K562 (cell line): ENCODE data around the gene MDP1. TPM values are rescaled to one million over a fixed set of nuclear protein-coding genes. Genes with fewer than 3 reads are reported as not detected.

Experiments
- ATAC-seq: fragments of 200-7000 bp; cut with Tn5 transposase; 3 replicates; pipeline ENCODE4 v1.9.1; 2020; ENCODE audit warnings: moderate library complexity
- BruUV-seq: library from RNA; stranded (reverse); fragments of 400-500 nt; replicated peaks from 2 replicates; lab custom pipeline; 2021; lab: Mats Ljungman, UMichigan
- CTCF ChIA-PET: fragments of 300-600 bp; formaldehyde crosslinking; extraction: SDS; loops from one replicate; lab custom pipeline; 2021; ENCODE audit warnings: low intra/inter-chr PET ratio; lab: Yijun Ruan, JAX
- POLR2A ChIA-PET: fragments of 300-600, 350-650 bp; sonication (Branson Sonifier 250); formaldehyde crosslinking; extraction: SDS; loops from one replicate; lab custom pipeline; 2021; ENCODE audit warnings: antibody characterized with exemption, inconsistent platforms; lab: Yijun Ruan, JAX
- DNase-seq, 4 experiments: peaks; one replicate each; pipeline versions ENCODE4 v3.0.0 to v3.0.0-alpha.2; 2011 to 2018; ENCODE audit warnings: low spot score in 3 of 4, mixed read lengths in 3 of 4; ENCODE audit errors: extremely low read depth in 1 of 4
- FAIRE-seq: peaks from 2 replicates; lab custom pipeline; 2011; peaks lifted over from hg19 to GRCh38; lab: Jason Lieb, UNC
- H2AFZ ChIP-seq: 2 replicates; pipeline ENCODE4 v1.6.0; 2011; ENCODE audit warnings: low read depth, low read length, control low read depth, inconsistent platforms
- H3K27ac ChIP-seq: fragments of 200-600 bp; 3 replicates; pipeline ENCODE4 v1.8.0; 2011; ENCODE audit warnings: low read depth, mild to moderate bottlenecking, control low read depth, inconsistent platforms, low read length, moderate library complexity, mixed read lengths; ENCODE audit errors: extremely low read depth
- H3K27me3 ChIP-seq, 2 experiments: fragments of 300-600 bp in 1 of 2; 2 replicates in 1 of 2; 3 replicates in 1 of 2; pipeline versions ENCODE4 v1.6.0 to v1.8.0; 2011; ENCODE audit warnings: inconsistent platforms in 2 of 2, low read length in 2 of 2, mild to moderate bottlenecking in 1 of 2, mixed read lengths in 1 of 2, moderate library complexity in 1 of 2; ENCODE audit not compliant: control insufficient read depth in 2 of 2, insufficient read depth in 2 of 2
- H3K36me3 ChIP-seq: fragments of 300-600 bp; 3 replicates; pipeline ENCODE4 v1.8.0; 2011; ENCODE audit warnings: mild to moderate bottlenecking, low read length, inconsistent platforms; ENCODE audit not compliant: control insufficient read depth, insufficient read depth
- H3K4me1 ChIP-seq, 2 experiments: fragments of 200-600 bp in 1 of 2; replicated peaks in 1 of 2; 2 replicates in 1 of 2; 3 replicates in 1 of 2; pipeline versions ENCODE4 v1.5.1 to v1.8.0; 2011; ENCODE audit warnings: inconsistent platforms in 2 of 2, low read length in 2 of 2, mild to moderate bottlenecking in 1 of 2, mixed read lengths in 1 of 2, moderate library complexity in 1 of 2; ENCODE audit not compliant: control insufficient read depth in 2 of 2, insufficient read depth in 2 of 2
- H3K4me2 ChIP-seq: 2 replicates; pipeline ENCODE4 v1.6.1; 2011; ENCODE audit warnings: low read length, control low read depth, inconsistent platforms, mixed read lengths; ENCODE audit not compliant: insufficient read depth
- H3K4me3 ChIP-seq: fragments of 200-600 bp; sonication (generic), shearing (Covaris generic); 2 replicates; pipeline ENCODE4 v1.5.1; 2016; ENCODE audit warnings: control low read depth, inconsistent platforms
- H3K79me2 ChIP-seq: fragments of 200-600 bp; 3 replicates; pipeline ENCODE4 v1.8.0; 2011; ENCODE audit warnings: low read length, inconsistent platforms; ENCODE audit not compliant: control insufficient read depth, insufficient read depth
- H3K9ac ChIP-seq, 2 experiments: 2 replicates each; pipeline versions ENCODE4 v1.6.0 to v1.6.1; 2011; ENCODE audit warnings: low read depth in 2 of 2, low read length in 2 of 2, control low read depth in 1 of 2, inconsistent platforms in 1 of 2, mild to moderate bottlenecking in 1 of 2, mixed read lengths in 1 of 2; ENCODE audit not compliant: insufficient read depth in 1 of 2
- H3K9me1 ChIP-seq: one replicate; pipeline ENCODE4 v1.6.0; 2011; ENCODE audit warnings: inconsistent platforms, mild to moderate bottlenecking, low read length, moderate library complexity; ENCODE audit not compliant: control insufficient read depth, insufficient read depth
- H3K9me3 ChIP-seq: replicated peaks from 2 replicates; pipeline ENCODE4 v1.5.1; 2011; ENCODE audit warnings: low read depth, low read length, inconsistent platforms; ENCODE audit not compliant: control insufficient read depth, insufficient read depth
- H4K20me1 ChIP-seq: replicated peaks from 2 replicates; pipeline ENCODE4 v1.6.1; 2011; ENCODE audit warnings: low read length, inconsistent platforms, mixed read lengths; ENCODE audit not compliant: control insufficient read depth, insufficient read depth
- CREBBP ChIP-seq: IDR thresholded peaks from one replicate; pipeline ENCODE4 v1.6.1; 2012; ENCODE audit warnings: low read depth, mild to moderate bottlenecking, control low read depth, inconsistent platforms, low read length
- LARP7 ChIP-seq: fragments of 450-650 bp; IDR thresholded peaks from 2 replicates; pipeline ENCODE4 v1.6.1; 2016
- POLR2G ChIP-seq: fragments of 200-400 bp; formaldehyde crosslinking; IDR thresholded peaks from 2 replicates; pipeline ENCODE4 v1.6.1; 2017; ENCODE audit warnings: low read depth, mild to moderate bottlenecking, antibody characterized with exemption, low read length, moderate library complexity
- RBM34 ChIP-seq: fragments of 200-400 bp; formaldehyde crosslinking; IDR thresholded peaks from 2 replicates; pipeline ENCODE4 v1.6.1; 2018; ENCODE audit warnings: low read length, borderline replicate concordance; ENCODE audit not compliant: insufficient read depth
- TCFL5 ChIP-seq: fragments of 250-450 bp; sonication (Bioruptor Pico); conservative IDR thresholded peaks from 2 replicates; pipeline ENCODE4 v1.6.1; 2021; ENCODE audit warnings: mild to moderate bottlenecking, moderate library complexity, matching md5 sums
- ZC3H4 ChIP-seq: sonication (generic); formaldehyde crosslinking; IDR thresholded peaks from 2 replicates; pipeline ENCODE4 v1.9.0; 2021; ENCODE audit warnings: missing genetic modification reagents, borderline replicate concordance
- ZNF174 ChIP-seq: fragments of 250-450 bp; sonication (Bioruptor Pico); IDR thresholded peaks from 2 replicates; pipeline ENCODE4 v1.4.0; 2020; ENCODE audit warnings: mild to moderate bottlenecking
- ZSCAN32 ChIP-seq: fragments of 450-650 bp; formaldehyde crosslinking; IDR thresholded peaks from 2 replicates; pipeline ENCODE4 v1.4.0; 2020; ENCODE audit warnings: mild to moderate bottlenecking, moderate library complexity
- WGBS: fragments of 100-300 bp; shearing (Covaris generic); methylation state at CpG from one replicate; pipeline ENCODE4 v1.1.6; 2016; ENCODE audit warnings: low coverage, mixed read lengths; ENCODE audit not compliant: insufficient coverage; ENCODE audit errors: missing lambda C conversion rate; 5-methylcytosine and 5-hydroxymethylcytosine counted together
- in situ Hi-C: fragments of 300-500 bp; cut with MboI; formaldehyde crosslinking; loops from 4 replicates; pipeline ENCODE4 v1.15.0; 2018; ENCODE audit warnings: inconsistent platforms, mixed read lengths
- intact Hi-C: fragments of 100-400 bp; cut with micrococcal nuclease; formaldehyde crosslinking; loops from 2 replicates; pipeline ENCODE4 v1.14.2; 2022
- polyA plus RNA-seq, 8 experiments: library from polyadenylated mRNA; depleted of rRNA in 4 of 8; stranded (reverse) in 5 of 8; unstranded in 3 of 8; fragments of >200 nt; fragmentation: Nextera tagmentation in 2 of 8; fragmentation: Illumina TruSeq in 1 of 8; extraction: Ambion mirVana in 2 of 8; extraction: Trizol in 1 of 8; gene quantifications; 2 replicates each; pipeline versions ENCODE4 v1.2.1 to v1.2.3, GENCODE V29; 2011 to 2014; ENCODE audit warnings: inconsistent platforms in 1 of 8, missing spikeins in 1 of 8
- total RNA-seq, 7 experiments: library from RNA; depleted of rRNA in 6 of 7; stranded (reverse); fragments of >200 nt in 6 of 7; fragmentation: Illumina TruSeq in 2 of 7; extraction: Trizol in 2 of 7; gene quantifications; 2 replicates each; pipeline versions ENCODE4 v1.2.1 to v1.2.3, GENCODE V29; 2011 to 2021; ENCODE audit warnings: low replicate concordance in 1 of 7

Gene MDP1
- total and polyA plus RNA-seq, 9 of the 15 experiments (the other 6 are each of a cell fraction or from before 2014, with no cell fraction given) = 2.7 to 29.6 (median 11.0) TPM

DNA sequence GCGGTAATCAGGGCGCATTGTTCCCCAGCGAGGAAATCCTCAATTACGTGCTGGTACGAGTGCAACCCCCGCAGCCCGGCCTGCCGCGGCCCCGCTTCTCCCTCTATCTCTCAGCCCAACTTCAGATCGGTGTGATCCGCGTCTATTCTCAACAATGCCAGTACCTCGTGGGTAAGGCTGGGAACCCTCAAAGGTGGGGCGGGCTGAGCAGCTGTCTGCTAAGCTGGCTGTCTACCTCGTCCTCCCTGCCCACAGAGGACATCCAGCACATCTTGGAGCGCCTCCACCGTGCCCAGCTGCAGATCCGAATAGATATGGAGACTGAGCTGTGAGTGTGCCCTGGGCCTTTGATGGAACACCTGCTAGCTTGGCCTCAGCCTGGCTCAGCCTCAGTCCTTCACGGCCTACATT lies 43.0 kb downstream of the MDP1 start:
- Histone ChIP-seq H3K36me3 (no peaks in the 10 kb centered on the region; the same call in 1 of the 3 replicates), H2AFZ (no peak overlapping the region), H3K9me3 (no peaks in the 10 kb centered on the region), H3K27me3 (no peaks in the 10 kb centered on the region), H4K20me1 (no peaks in the 10 kb centered on the region), H3K4me1 (no peaks in the 10 kb centered on the region; a peak in 3 of 5 replicates), H3K79me2 (no peaks in the 10 kb centered on the region), H3K9me1 (no peaks in the 10 kb centered on the region), H3K4me3 (no peak overlapping the region), H3K4me2 (no peak overlapping the region), H3K9ac (no peak overlapping the region), H3K27ac (no peak overlapping the region)
- in situ Hi-C loops = no loop called here
- no peak for TF ChIP-seq ZSCAN32 (CRISPR knock-in tag)
- no peak for TF ChIP-seq ZC3H4 (CRISPR knock-in tag)
- 0 out of 2 replicates have a peak, but pooled peaks have one; percentile 34 for TF ChIP-seq POLR2G
- no peak for TF ChIP-seq ZNF174 (CRISPR knock-in tag)
- TF ChIP-seq CREBBP = no peak
- no peak for TF ChIP-seq TCFL5 (CRISPR knock-in tag)
- no peak for TF ChIP-seq RBM34
- TF ChIP-seq LARP7 = no peak
- ATAC-seq = no peak
- ChIA-PET POLR2A (interaction anchor here (1.1 to 1.3 kb wide), 2 partner anchors 12 to 37 kb away, joined by 3 to 7 read pairs; partner anchors contain the start of genes IRF9 and PSME1), CTCF (no interaction called here)
- FAIRE-seq = no peak
- 70% methylated on average over 9 of the region's 20 CpGs for WGBS
- no TSS peak for BruUV-seq
- intact Hi-C loops = no loop called here
- DNase-seq = no peak
